Right kidney (tissue), 1 donor: ENCODE data around the gene CHCHD4.
"Not testable (repeated sequence)": the region's sequence is repeated elsewhere in the genome, so short reads cannot be mapped to it uniquely, and the experiment has no call there.

Source experiments
- DNase-seq: peaks from one replicate; pipeline ENCODE4 v3.0.0-alpha.2; 2016

CHCHD4 gene

DNA sequence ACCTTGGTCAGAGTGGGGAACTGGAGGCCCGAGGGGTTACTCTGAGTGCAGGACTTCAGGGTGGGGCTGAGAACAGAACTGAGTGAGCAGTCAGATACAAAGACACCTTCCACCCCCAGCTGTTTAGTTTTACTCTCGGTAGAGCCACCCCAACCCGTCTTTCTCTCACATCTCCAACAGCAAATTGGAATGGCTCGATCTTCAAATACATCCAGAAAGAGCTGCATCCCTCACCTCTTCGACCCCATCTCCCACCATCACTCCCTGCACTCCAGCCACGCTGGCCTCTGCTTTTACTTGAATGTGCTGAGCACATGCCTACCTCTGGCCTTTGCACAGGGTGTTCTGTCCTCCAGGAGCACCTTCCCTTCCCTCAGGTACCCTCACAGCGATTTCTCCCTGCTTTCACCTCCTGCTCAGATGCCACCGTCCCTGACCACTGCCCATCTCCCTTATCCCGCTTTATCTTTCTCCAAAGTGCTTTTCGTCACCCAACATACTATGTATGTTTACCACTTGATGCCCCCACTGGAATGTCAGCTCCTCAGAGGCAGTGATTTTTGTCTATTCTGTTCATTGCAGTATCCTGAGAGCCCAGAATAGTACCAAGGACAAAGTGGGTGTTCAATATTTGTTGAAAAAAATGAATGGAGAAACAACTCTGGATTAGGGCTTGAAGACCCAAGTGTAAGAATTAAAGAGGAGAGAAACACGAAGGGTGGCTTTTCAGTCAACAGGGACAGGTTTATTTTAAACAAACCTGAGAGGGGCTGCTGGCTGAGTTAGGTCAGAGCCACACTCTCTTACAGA, 4.4 kb downstream of the CHCHD4 start:
- no peak for DNase-seq

GRCh38 chr3:14119651-14120050, 5.0 kb downstream of the CHCHD4 start:
- no peak for DNase-seq

GRCh38 chr3:14118400-14119381, 6.0 kb downstream of the CHCHD4 start:
- no peak for DNase-seq

GRCh38 chr3:14117468-14118399, 6.9 kb downstream of the CHCHD4 start:
- DNase-seq = no peak

DNA sequence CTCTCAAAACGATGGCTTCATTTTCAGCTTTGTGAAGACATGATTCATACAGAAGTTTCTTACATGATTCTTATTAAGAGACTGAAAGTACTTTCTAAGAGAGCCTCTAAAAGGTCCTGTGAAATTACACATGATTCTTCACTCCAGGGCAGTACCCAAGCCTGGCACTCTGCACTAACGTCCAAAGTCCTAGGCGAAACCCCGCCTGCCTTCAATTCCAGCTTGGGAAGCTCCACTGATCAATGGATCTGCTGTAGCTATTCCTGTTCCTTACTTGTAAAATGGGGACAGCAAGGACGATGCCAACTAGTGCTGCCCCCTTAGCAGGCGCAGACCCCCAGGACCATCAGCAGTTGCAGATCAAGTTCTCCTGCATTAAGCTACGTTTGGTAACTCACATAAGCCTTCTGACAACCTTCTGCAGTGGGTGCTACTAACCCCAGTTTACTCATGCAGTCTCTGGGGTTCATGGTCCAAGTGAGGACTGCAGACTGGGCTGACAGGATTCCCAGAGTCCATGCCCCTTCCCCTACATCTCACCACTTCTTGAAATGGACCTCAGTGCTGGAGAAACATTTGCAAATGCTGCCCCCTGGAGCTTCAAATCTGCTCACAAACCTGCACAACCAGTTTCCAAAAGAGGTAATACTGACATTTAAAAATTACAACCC, 10.6 kb downstream of the CHCHD4 start:
- DNase-seq = no peak

DNA sequence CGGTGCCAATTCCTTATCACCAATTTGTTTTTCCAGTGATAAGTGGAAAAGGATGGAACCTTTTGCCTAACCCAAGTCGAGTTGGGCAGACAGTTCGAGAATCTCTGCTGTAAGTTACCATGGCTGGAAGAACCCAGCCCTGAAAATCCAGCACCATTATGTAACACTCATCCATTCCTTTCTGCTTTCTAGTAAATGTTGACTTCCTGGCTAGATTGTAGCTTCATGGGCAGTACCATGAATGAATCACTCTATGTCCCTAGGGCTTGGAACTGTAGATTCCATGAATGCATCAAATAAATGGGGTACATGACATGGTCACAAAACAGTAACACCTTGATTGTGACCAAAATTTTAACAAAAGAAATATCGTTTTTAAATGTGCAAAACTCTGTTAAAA, 14.0 kb downstream of the CHCHD4 start:
- DNase-seq = no peak

GRCh38 chr3:14109821-14110220, 14.8 kb downstream of the CHCHD4 start:
- not testable (repeated sequence) for DNase-seq

DNA sequence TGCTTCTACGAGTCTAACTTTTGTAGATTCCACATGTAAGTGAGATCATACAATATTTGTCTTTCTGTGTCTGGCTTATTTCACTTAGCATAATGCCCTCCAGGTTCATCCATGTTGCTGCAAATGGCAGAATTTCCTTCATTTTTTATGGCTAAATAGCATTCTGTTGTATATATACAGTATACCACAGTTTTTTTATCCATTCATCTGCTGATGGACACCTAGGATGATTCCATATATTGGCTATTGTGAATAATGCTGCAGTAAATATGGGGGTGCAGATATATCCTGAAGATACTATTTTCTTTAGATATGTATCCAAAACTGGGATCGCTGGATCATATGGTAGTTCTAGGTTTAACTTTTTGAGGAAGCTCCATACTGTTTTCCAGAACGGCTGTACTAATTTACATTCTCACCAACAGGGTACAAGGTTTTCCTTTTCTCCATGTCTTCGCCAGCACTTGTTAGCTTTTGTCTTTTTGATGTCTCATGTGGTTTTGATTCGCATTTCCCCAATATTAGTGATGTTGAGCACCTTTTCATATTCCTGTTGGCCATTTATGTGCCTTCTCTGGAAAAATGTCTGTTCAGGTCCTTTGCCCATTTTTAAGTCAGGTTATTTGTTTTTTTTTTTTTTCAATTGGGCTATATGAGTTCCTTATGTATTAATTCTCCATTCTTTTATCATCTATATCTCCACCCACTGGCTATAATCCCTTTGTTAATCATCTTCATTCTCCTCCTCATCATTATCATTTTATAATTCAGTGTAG, 26.9 kb downstream of the CHCHD4 start:
- DNase-seq = no peak

DNA sequence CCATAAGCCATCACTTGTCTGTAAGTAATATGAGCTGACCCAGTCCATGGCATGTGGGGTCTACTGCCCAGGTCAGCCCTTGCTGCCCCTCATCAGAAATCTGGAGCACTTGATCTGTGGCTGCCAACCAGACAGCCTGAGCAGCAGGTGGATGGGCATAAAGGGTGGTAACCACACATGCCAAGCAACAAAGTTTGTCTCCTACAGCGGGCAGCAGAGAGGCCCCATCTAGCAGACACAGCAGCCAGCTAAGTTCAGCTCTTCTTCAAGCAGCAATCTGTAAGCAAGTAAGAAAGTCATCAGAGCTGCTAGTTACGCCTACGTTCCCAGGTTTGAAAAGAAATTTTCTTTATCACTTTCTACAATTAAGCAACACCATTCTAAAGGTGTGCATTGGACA, 27.9 kb downstream of the CHCHD4 start:
- no peak for DNase-seq

DNA sequence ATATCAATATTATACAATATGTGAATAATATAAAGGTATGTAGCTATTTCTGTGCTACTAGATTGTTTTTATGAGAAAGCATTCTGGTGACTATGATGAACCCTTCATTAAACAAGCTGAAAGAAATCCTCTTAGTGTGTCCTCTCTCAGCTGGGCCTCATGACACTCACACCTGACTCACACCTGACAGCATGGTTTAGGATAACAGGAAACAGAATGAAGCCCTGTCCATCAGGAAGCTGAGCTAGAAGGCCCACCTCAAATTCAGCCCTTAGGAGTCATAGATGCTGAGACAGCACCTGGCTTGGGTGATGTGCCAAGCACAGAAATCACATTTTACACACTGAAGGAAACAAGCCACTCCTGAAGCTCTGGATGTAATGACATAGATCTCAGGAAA, 30.8 kb downstream of the CHCHD4 start:
- DNase-seq = no peak

DNA sequence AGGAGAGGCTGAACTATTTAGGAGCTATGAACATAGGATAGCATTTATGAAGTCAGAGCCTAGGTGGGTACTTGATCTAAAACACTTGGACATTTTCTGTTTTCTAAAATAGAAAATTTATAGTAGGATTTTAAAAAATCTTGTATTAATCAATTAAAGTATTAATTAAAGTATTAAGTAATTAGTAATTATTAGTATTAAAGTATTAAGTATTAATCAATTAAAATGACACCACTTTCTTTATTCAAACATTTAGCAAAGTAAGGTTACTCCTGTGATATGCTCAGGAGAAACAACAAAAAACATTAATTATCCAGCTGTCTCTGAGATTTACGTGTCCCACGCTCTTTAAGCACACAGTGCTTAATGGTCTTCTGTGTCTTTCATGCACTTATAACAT, 32.2 kb downstream of the CHCHD4 start:
- DNase-seq = no peak

DNA sequence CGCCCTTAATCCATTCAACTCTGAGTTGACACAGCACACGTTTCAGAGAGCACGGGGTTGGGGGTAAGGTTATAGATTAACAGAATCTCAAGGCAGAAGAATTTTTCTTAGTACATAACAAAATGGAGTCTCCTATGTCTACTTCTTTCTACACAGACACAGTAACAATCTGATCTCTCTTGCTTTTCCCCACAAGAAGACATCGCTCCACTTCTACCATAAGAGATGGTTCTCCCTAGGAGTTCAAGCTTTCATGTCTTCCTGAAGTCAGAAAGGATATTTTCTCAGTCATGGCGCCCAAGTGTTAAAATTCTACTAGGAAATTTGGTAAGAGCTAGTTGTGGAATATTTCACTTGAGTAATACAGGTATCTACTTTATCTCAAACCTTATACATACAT, 32.7 kb downstream of the CHCHD4 start:
- not testable (repeated sequence) for DNase-seq

GRCh38 chr3:14087461-14087860, 37.2 kb downstream of the CHCHD4 start:
- DNase-seq = not testable (repeated sequence)

GRCh38 chr3:14082108-14082657, 42.5 kb downstream of the CHCHD4 start:
- DNase-seq = no peak

- no peak for DNase-seq
Measured at GRCh38 chr3:14077310-14077709, 47.4 kb downstream of the CHCHD4 start.

GRCh38 chr3:14075233-14075632, 49.4 kb downstream of the CHCHD4 start:
- DNase-seq = not testable (repeated sequence)

GRCh38 chr3:14064910-14065309, 59.8 kb downstream of the CHCHD4 start:
- DNase-seq = no peak

- no peak for DNase-seq
Measured at GRCh38 chr3:14063152-14063551, 61.5 kb downstream of the CHCHD4 start.
